Stomach (tissue), 4 donors: ENCODE measurements around the gene IRF7.

Experiments
- CTCF ChIP-seq, 7 experiments: fragments of 450-650 bp in 4 of 7; fragments of 200-600 bp in 3 of 7; sonication (generic) in 3 of 7; IDR thresholded peaks; one replicate each; pipeline ENCODE4 v1.5.1; 2016 to 2019; ENCODE audit warnings: antibody characterized with exemption in 7 of 7, control low read depth in 2 of 7, mild to moderate bottlenecking in 1 of 7
- EP300 ChIP-seq: sonication (generic); formaldehyde crosslinking; IDR thresholded peaks from one replicate; pipeline ENCODE4 v1.6.1; 2017; ENCODE audit warnings: antibody characterized with exemption
- POLR2A ChIP-seq, 4 donors: fragments of 450-650 bp; IDR thresholded peaks; one replicate each; pipeline ENCODE4 v1.6.1; 2016; ENCODE audit warnings: antibody characterized with exemption in 4 of 4, control low read depth in 2 of 4, mild to moderate bottlenecking in 1 of 4, moderate library complexity in 1 of 4
- POLR2AphosphoS5 ChIP-seq, 3 donors: sonication (generic); formaldehyde crosslinking; IDR thresholded peaks; one replicate each; pipeline ENCODE4 v1.6.1; 2016; ENCODE audit warnings: antibody characterized with exemption in 3 of 3

GRCh38 chr11:645536-645935 is 29.8 kb upstream of the IRF7 start:
- TF ChIP-seq CTCF (IDR thresholded peaks at IDR 0.05) (no peak), POLR2AphosphoS5 (IDR thresholded peaks at IDR 0.05) (no peak), POLR2A (IDR thresholded peaks at IDR 0.05) (no peak), EP300 (no peak)
